GM19043 (cell line): Measurements from ENCODE around the gene MED12L.

Source experiments
- ATAC-seq: cut with Tn5 transposase; IDR thresholded peaks from one replicate; pipeline ENCODE4 v1.9.1; 2021; ENCODE audit warnings: low read depth; ENCODE audit not compliant: unreplicated experiment

Gene MED12L

GRCh38 chr3:151315136-151315535 is 229.7 kb downstream of the MED12L start:
- no peak for ATAC-seq

GRCh38 chr3:151315846-151316245 is 230.4 kb downstream of the MED12L start:
- ATAC-seq = no peak

- ATAC-seq = no peak
Observed at GRCh38 chr3:151316267-151316991, 231.0 kb downstream of the MED12L start, which contains the start of gene GPR87. TSS of gene GPR87 (minus strand) at chr3:151316820. CDS start at chr3:151300100, 16,720 bp downstream.

- no peak for ATAC-seq
Observed at GRCh38 chr3:151318313-151318712, 232.8 kb downstream of the MED12L start.

GRCh38 chr3:151318991-151319390 is 233.5 kb downstream of the MED12L start:
- no peak for ATAC-seq

- ATAC-seq = no peak
Observed at GRCh38 chr3:151319628-151320027, 234.2 kb downstream of the MED12L start.

GRCh38 chr3:151320131-151320530 is 234.7 kb downstream of the MED12L start:
- no peak for ATAC-seq

- no peak for ATAC-seq
Observed at GRCh38 chr3:151321526-151321925, 236.1 kb downstream of the MED12L start.

- ATAC-seq = no peak
Observed at GRCh38 chr3:151322511-151322910, 237.0 kb downstream of the MED12L start.

- no peak for ATAC-seq
Observed at GRCh38 chr3:151327571-151328198, 242.2 kb downstream of the MED12L start.

- no peak for ATAC-seq
Observed at GRCh38 chr3:151328298-151328995, 243.0 kb downstream of the MED12L start.

- no peak for ATAC-seq
Observed at GRCh38 chr3:151329363-151329762, 243.9 kb downstream of the MED12L start, which contains the start of gene P2RY13. TSS of gene P2RY13 (minus strand) at chr3:151329549. CDS start at chr3:151329528, 21 bp downstream.

- ATAC-seq = no peak
Observed at GRCh38 chr3:151330379-151330778, 244.9 kb downstream of the MED12L start.

GRCh38 chr3:151330899-151331298 is 245.4 kb downstream of the MED12L start:
- no peak for ATAC-seq

- no peak for ATAC-seq
Observed at GRCh38 chr3:151331696-151332095, 246.2 kb downstream of the MED12L start.

GRCh38 chr3:151345859-151346258 is 260.4 kb downstream of the MED12L start:
- no peak for ATAC-seq

GRCh38 chr3:151346292-151346691 is 260.8 kb downstream of the MED12L start:
- ATAC-seq = no peak

GRCh38 chr3:151347432-151347831 is 262.0 kb downstream of the MED12L start:
- ATAC-seq = no peak

GRCh38 chr3:151350656-151351055 is 265.2 kb downstream of the MED12L start:
- ATAC-seq = no peak

GRCh38 chr3:151351219-151351618 is 265.8 kb downstream of the MED12L start:
- peak; percentile 93 for ATAC-seq

GRCh38 chr3:151351648-151352047 is 266.2 kb downstream of the MED12L start:
- peak; percentile 26 for ATAC-seq
